D721Med (cell line): Measurements from ENCODE around the gene NUDT21.

Experiments
- DNase-seq: peaks from one replicate; pipeline ENCODE4 v3.0.0; 2011; ENCODE audit warnings: low spot score; ENCODE audit not compliant: insufficient read length
- FAIRE-seq: peaks from 2 replicates; lab custom pipeline; 2011; peaks lifted over from hg19 to GRCh38; lab: Jason Lieb, UNC
- CTCF ChIP-seq: IDR thresholded peaks from 2 replicates; pipeline ENCODE4 v1.5.1; 2012; ENCODE audit warnings: mild to moderate bottlenecking, control low read depth; ENCODE audit not compliant: insufficient read depth; ENCODE audit errors: missing control alignments

The NUDT21 gene

GRCh38 chr16:56462064-56462796 lies 11.1 kb upstream of the NUDT21 start:
- DNase-seq = no peak
- TF ChIP-seq CTCF = no peak
- no peak for FAIRE-seq

GRCh38 chr16:56460101-56460500 lies 9.0 kb upstream of the NUDT21 start:
- FAIRE-seq (no peak), DNase-seq (no peak)
- TF ChIP-seq CTCF = no peak

GRCh38 chr16:56457927-56458470 lies 6.9 kb upstream of the NUDT21 start:
- no peak for TF ChIP-seq CTCF
- DNase-seq = no peak
- FAIRE-seq = no peak

- DNase-seq = no peak
- TF ChIP-seq CTCF = no peak
- FAIRE-seq = no peak
Observed at GRCh38 chr16:56451753-56452689, 889 bp upstream of the NUDT21 start.

- no peak for TF ChIP-seq CTCF
- no peak for DNase-seq
- FAIRE-seq = no peak
Observed at GRCh38 chr16:56450275-56450985, 702 bp downstream of the NUDT21 start.

- no peak for TF ChIP-seq CTCF
- DNase-seq (no peak), FAIRE-seq (no peak)
Observed at GRCh38 chr16:56448005-56448404, 3.1 kb downstream of the NUDT21 start.
